Measurements from ENCODE around the gene SLC11A1.

The SLC11A1 gene

DNA sequence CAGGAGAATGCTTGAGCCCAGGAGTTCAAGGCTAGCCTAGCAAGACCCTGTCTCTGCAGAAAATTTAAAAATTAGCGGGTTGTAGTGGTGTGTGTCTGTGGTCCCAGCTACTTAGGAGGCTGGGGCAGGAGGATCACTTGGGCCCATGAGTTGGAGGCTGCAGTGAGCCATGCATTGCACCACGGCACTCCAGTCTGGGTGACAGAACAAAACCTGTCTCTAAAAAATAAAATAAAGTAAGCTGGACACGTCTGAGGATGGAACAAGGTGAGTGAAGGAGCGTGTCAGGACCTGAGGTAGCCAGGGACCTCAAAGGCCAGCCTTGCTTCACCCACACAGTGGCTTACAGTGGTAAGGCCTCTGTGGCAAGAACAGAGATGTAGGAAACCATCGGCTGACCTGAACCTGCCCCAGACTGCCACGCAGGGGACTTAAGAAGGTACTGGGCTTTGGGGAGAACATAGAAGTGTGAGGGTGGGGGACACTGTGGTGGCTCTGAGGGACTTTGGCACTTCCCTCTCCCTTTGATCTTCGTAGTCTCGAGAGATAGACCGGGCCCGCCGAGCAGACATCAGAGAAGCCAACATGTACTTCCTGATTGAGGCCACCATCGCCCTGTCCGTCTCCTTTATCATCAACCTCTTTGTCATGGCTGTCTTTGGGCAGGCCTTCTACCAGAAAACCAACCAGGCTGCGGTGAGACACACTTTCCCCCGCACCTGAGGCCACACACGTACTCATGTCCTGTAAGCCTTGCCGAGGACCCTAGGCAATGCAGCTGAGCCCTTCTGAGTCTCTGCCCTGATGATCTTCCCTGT lies 7.5 kb downstream of the SLC11A1 start:
- Histone ChIP-seq H3K4me3 (replicated peaks; ENCODE audit: insufficient read depth, low read length) (no peak overlapping the region), H3K27ac (replicated peaks) (no peak overlapping the region), H3K27me3 (ENCODE audit: insufficient read depth, poor library complexity, severe bottlenecking) (no peaks in the 10 kb centered on the region)
- TF ChIP-seq GABPA (IDR thresholded peaks at IDR 0.05; ENCODE audit: low read depth) (no peak), SPI1 (IDR thresholded peaks at IDR 0.05; ENCODE audit: borderline replicate concordance, low read depth) (no peak), POLR2AphosphoS5 (IDR thresholded peaks at IDR 0.05; ENCODE audit: low read depth) (no peak)
- TF ChIP-seq, protein P1, sequence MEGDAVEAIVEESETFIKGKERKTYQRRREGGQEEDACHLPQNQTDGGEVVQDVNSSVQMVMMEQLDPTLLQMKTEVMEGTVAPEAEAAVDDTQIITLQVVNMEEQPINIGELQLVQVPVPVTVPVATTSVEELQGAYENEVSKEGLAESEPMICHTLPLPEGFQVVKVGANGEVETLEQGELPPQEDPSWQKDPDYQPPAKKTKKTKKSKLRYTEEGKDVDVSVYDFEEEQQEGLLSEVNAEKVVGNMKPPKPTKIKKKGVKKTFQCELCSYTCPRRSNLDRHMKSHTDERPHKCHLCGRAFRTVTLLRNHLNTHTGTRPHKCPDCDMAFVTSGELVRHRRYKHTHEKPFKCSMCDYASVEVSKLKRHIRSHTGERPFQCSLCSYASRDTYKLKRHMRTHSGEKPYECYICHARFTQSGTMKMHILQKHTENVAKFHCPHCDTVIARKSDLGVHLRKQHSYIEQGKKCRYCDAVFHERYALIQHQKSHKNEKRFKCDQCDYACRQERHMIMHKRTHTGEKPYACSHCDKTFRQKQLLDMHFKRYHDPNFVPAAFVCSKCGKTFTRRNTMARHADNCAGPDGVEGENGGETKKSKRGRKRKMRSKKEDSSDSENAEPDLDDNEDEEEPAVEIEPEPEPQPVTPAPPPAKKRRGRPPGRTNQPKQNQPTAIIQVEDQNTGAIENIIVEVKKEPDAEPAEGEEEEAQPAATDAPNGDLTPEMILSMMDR (IDR thresholded peaks at IDR 0.05; ENCODE audit: insufficient read depth, low read length): no peak
- TF ChIP-seq, protein P2, sequence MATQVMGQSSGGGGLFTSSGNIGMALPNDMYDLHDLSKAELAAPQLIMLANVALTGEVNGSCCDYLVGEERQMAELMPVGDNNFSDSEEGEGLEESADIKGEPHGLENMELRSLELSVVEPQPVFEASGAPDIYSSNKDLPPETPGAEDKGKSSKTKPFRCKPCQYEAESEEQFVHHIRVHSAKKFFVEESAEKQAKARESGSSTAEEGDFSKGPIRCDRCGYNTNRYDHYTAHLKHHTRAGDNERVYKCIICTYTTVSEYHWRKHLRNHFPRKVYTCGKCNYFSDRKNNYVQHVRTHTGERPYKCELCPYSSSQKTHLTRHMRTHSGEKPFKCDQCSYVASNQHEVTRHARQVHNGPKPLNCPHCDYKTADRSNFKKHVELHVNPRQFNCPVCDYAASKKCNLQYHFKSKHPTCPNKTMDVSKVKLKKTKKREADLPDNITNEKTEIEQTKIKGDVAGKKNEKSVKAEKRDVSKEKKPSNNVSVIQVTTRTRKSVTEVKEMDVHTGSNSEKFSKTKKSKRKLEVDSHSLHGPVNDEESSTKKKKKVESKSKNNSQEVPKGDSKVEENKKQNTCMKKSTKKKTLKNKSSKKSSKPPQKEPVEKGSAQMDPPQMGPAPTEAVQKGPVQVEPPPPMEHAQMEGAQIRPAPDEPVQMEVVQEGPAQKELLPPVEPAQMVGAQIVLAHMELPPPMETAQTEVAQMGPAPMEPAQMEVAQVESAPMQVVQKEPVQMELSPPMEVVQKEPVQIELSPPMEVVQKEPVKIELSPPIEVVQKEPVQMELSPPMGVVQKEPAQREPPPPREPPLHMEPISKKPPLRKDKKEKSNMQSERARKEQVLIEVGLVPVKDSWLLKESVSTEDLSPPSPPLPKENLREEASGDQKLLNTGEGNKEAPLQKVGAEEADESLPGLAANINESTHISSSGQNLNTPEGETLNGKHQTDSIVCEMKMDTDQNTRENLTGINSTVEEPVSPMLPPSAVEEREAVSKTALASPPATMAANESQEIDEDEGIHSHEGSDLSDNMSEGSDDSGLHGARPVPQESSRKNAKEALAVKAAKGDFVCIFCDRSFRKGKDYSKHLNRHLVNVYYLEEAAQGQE (IDR thresholded peaks at IDR 0.05; ENCODE audit: insufficient replicate concordance, low read depth): no peak
- DNase-seq (ENCODE audit: low read depth in 1 of 2, low spot score in 1 of 2): no peak

DNA sequence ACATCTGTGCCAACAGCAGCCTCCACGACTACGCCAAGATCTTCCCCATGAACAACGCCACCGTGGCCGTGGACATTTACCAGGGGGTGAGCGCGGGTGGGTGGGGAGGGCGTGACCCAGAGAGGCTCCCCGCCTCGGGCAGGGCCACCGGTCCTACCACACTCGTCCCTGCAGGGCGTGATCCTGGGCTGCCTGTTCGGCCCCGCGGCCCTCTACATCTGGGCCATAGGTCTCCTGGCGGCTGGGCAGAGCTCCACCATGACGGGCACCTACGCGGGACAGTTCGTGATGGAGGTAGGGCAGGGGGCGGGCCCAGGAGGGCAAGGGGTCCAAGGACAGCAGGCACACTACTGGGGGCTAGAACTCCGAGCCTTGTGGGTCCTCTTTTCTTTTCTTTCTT lies 9.1 kb downstream of the SLC11A1 start:
- no peak overlapping the region for H3K27ac ChIP-seq (replicated peaks)
- no peak overlapping the region for H3K4me3 ChIP-seq (replicated peaks; ENCODE audit: insufficient read depth, low read length)
- DNase-seq (ENCODE audit: low read depth in 1 of 2, low spot score in 1 of 2): no peak
- TF ChIP-seq, protein P2 (IDR thresholded peaks at IDR 0.05; ENCODE audit: insufficient replicate concordance, low read depth): no peak
- no peak for TF ChIP-seq GABPA (IDR thresholded peaks at IDR 0.05; ENCODE audit: low read depth)
- TF ChIP-seq, protein P1 (IDR thresholded peaks at IDR 0.05; ENCODE audit: insufficient read depth, low read length): no peak
- TF ChIP-seq POLR2AphosphoS5 (IDR thresholded peaks at IDR 0.05; ENCODE audit: low read depth): no peak
- no peak for TF ChIP-seq SPI1 (IDR thresholded peaks at IDR 0.05; ENCODE audit: borderline replicate concordance, low read depth)
- no peaks in the 10 kb centered on the region for H3K27me3 ChIP-seq (ENCODE audit: insufficient read depth, poor library complexity, severe bottlenecking)

GRCh38 chr2:218392459-218392858 lies 10.4 kb downstream of the SLC11A1 start:
- TF ChIP-seq POLR2AphosphoS5 (IDR thresholded peaks at IDR 0.05; ENCODE audit: low read depth): no peak
- H3K27me3 ChIP-seq (ENCODE audit: insufficient read depth, poor library complexity, severe bottlenecking): no peaks in the 10 kb centered on the region
- H3K27ac ChIP-seq (replicated peaks): no peak overlapping the region
- no peak overlapping the region for H3K4me3 ChIP-seq (replicated peaks; ENCODE audit: insufficient read depth, low read length)
- DNase-seq (ENCODE audit: low read depth in 1 of 2, low spot score in 1 of 2): no peak

- TF ChIP-seq POLR2AphosphoS5 (IDR thresholded peaks at IDR 0.05; ENCODE audit: low read depth) (no peak), SPI1 (IDR thresholded peaks at IDR 0.05; ENCODE audit: borderline replicate concordance, low read depth) (no peak), GABPA (IDR thresholded peaks at IDR 0.05; ENCODE audit: low read depth) (no peak)
- TF ChIP-seq, protein P1 (IDR thresholded peaks at IDR 0.05; ENCODE audit: insufficient read depth, low read length): no peak
- TF ChIP-seq, protein P2 (IDR thresholded peaks at IDR 0.05; ENCODE audit: insufficient replicate concordance, low read depth): no peak
- DNase-seq (ENCODE audit: low read depth in 1 of 2, low spot score in 1 of 2): no peak
- H3K27ac ChIP-seq (replicated peaks): no peak overlapping the region
- H3K27me3 ChIP-seq (ENCODE audit: insufficient read depth, poor library complexity, severe bottlenecking): no peaks in the 10 kb centered on the region
- H3K4me3 ChIP-seq (replicated peaks; ENCODE audit: insufficient read depth, low read length): no peak overlapping the region
Measured at GRCh38 chr2:218392891-218393462, 10.9 kb downstream of the SLC11A1 start.
